Mucosa of descending colon (tissue), 3 donors: ENCODE measurements around the gene ZC3H8. TPM values are rescaled to one million over a fixed set of nuclear protein-coding genes. Genes with fewer than 3 reads are reported as not detected.

Source experiments
- ATAC-seq: fragments of 200-7000 bp; cut with Tn5 transposase; one replicate; pipeline ENCODE4 v1.9.1; 2020; ENCODE audit warnings: mild to moderate bottlenecking, moderate library complexity
- DNase-seq, 3 donors: peaks; one replicate each; pipeline ENCODE4 v3.0.0-alpha.2; 2020
- H3K36me3 ChIP-seq: fragments of 200-600 bp; one replicate; pipeline ENCODE4 v1.8.0; 2021; ENCODE audit warnings: low read depth, mild to moderate bottlenecking
- H3K4me1 ChIP-seq: fragments of 200-600 bp; one replicate; pipeline ENCODE4 v1.8.0; 2021; ENCODE audit warnings: low read depth, mild to moderate bottlenecking
- H3K4me3 ChIP-seq: fragments of 200-600 bp; one replicate; pipeline ENCODE4 v1.8.0; 2021; ENCODE audit warnings: mild to moderate bottlenecking
- H3K9me3 ChIP-seq: fragments of 200-600 bp; one replicate; pipeline ENCODE4 v1.8.0; 2021; ENCODE audit warnings: mild to moderate bottlenecking
- CTCF ChIP-seq: fragments of 200-600 bp; IDR thresholded peaks from one replicate; pipeline ENCODE4 v1.8.0; 2022; ENCODE audit warnings: antibody characterized with exemption, mild to moderate bottlenecking
- intact Hi-C, 2 donors: fragments of 100-400 bp; cut with DNase I in 1 of 2; cut with micrococcal nuclease in 1 of 2; formaldehyde crosslinking; loops; one replicate each; pipeline versions ENCODE4 v1.11.0 to v1.11.1; 2022; cut with DNase I, micrococcal nuclease
- total RNA-seq, 3 donors: library from RNA; stranded (reverse); fragmentation: NEBNext Ultra II Directional in 2 of 3; extraction: Animal tissue kit (Norgen Biotek cat#: 25700) in 2 of 3; gene quantifications; one replicate each; pipeline versions ENCODE4 v1.2.1 to v1.2.4, GENCODE V29; 2021 to 2023
- donor health status: DM: no; HTN: no; CAD: no; lungs with moderate emphysema.
- donor health status: DM: no; HTN: no; CAD: no.
- donor health status: DM: no; HTN: yes; CAD: no.

ZC3H8 gene
- total RNA-seq, 3 donors from 2014 or later = 8.7 to 13.6 (median 9.6) TPM

- no peaks in the 10 kb centered on the region for H3K36me3 ChIP-seq
- no peak for ATAC-seq
- no peak for DNase-seq
- peaks cover 6% of the 10 kb centered on the region for H3K4me1 ChIP-seq
- no peak overlapping the region for H3K4me3 ChIP-seq
- TF ChIP-seq CTCF = no peak
- no peaks in the 10 kb centered on the region for H3K9me3 ChIP-seq
- intact Hi-C loops = loop anchor here in 1 of 2 donors (10.0 kb wide), 1 partner anchor 203 kb away; the partner anchor contains the start of gene TMEM87B
These were observed 2.7 kb upstream of the ZC3H8 start for GRCh38 chr2:112257575-112257974.

GRCh38 chr2:112256654-112257053 lies 1.8 kb upstream of the ZC3H8 start:
- no peak for ATAC-seq
- no peaks in the 10 kb centered on the region for H3K9me3 ChIP-seq
- H3K4me1 ChIP-seq = peaks cover 6% of the 10 kb centered on the region
- intact Hi-C loops = loop anchor here in 1 of 2 donors (10.0 kb wide), 1 partner anchor 202 kb away; the partner anchor contains the start of gene TMEM87B
- H3K36me3 ChIP-seq = no peaks in the 10 kb centered on the region
- TF ChIP-seq CTCF = no peak
- DNase-seq = no peak
- H3K4me3 ChIP-seq = no peak overlapping the region

- no peak for TF ChIP-seq CTCF
These were observed 1.0 kb upstream of the ZC3H8 start for GRCh38 chr2:112255875-112256274.

GRCh38 chr2:112253261-112253815 lies 1.5 kb downstream of the ZC3H8 start:
- Histone ChIP-seq H3K9me3 (no peaks in the 10 kb centered on the region), H3K4me3 (no peak overlapping the region), H3K36me3 (no peaks in the 10 kb centered on the region), H3K4me1 (peaks cover 6% of the 10 kb centered on the region)
- no peak for ATAC-seq
- DNase-seq = no peak
- intact Hi-C loops = loop anchor here in 1 of 2 donors (10.0 kb wide), 1 partner anchor 199 kb away; the partner anchor contains the start of gene TMEM87B
- TF ChIP-seq CTCF = no peak

More at GRCh38 chr2:112255875-112256274, 1.0 kb upstream of the ZC3H8 start:
- no peaks in the 10 kb centered on the region for H3K9me3 ChIP-seq
- DNase-seq (no peak), ATAC-seq (no peak)
- H3K4me1 ChIP-seq = peaks cover 6% of the 10 kb centered on the region
- H3K36me3 ChIP-seq = no peaks in the 10 kb centered on the region
- intact Hi-C loops = loop anchor here in 1 of 2 donors (10.0 kb wide), 1 partner anchor 201 kb away; the partner anchor contains the start of gene TMEM87B
- H3K4me3 ChIP-seq = no peak overlapping the region

GRCh38 chr2:112251271-112251670 lies 3.6 kb downstream of the ZC3H8 start:
- ATAC-seq (no peak), DNase-seq (no peak)
- no peak for TF ChIP-seq CTCF
- Histone ChIP-seq H3K4me1 (peaks cover 6% of the 10 kb centered on the region), H3K9me3 (no peaks in the 10 kb centered on the region), H3K4me3 (no peak overlapping the region), H3K36me3 (no peaks in the 10 kb centered on the region)
- intact Hi-C loops = loop anchor here in 1 of 2 donors (10.0 kb wide), 1 partner anchor 196 kb away; the partner anchor contains the start of gene TMEM87B
